ENCODE measurements around the gene DNAJC18. TPM values are rescaled to one million over a fixed set of nuclear protein-coding genes. Genes with fewer than 3 reads are reported as not detected.

The DNAJC18 gene
- total RNA-seq, 2 donors from 2014 or later = 5.9 to 8.5 TPM

GRCh38 chr5:139438707-139439012 lies 665 bp downstream of the DNAJC18 start:
- Histone ChIP-seq H3K27ac (peak overlapping the region; percentile 96 to 97), H3K27me3 (no peaks in the 10 kb centered on the region), H3K36me3 (peaks cover 15% of the 10 kb centered on the region), H3K4me1 (peaks cover 0 to 13% of the 10 kb centered on the region in 2 donors), H3K9me3 (no peaks in the 10 kb centered on the region), H3K4me3 (peak overlapping the region; percentile 76 to 87)
- no peak for DNase-seq (ENCODE audit: low spot score)
- no peak for TF ChIP-seq CTCF (IDR thresholded peaks at IDR 0.05)

GRCh38 chr5:139435676-139436075 lies 3.6 kb downstream of the DNAJC18 start:
- Histone ChIP-seq H3K9me3 (no peaks in the 10 kb centered on the region), H3K27ac (no peak overlapping the region), H3K4me1 (peaks cover 0 to 13% of the 10 kb centered on the region in 2 donors), H3K4me3 (no peak overlapping the region), H3K27me3 (no peaks in the 10 kb centered on the region), H3K36me3 (peaks cover 28% of the 10 kb centered on the region)
- no peak for TF ChIP-seq CTCF (IDR thresholded peaks at IDR 0.05)
- DNase-seq (ENCODE audit: low spot score) = no peak

- TF ChIP-seq CTCF (IDR thresholded peaks at IDR 0.05) = no peak
- Histone ChIP-seq H3K9me3 (no peaks in the 10 kb centered on the region), H3K36me3 (peaks cover 43% of the 10 kb centered on the region), H3K27me3 (no peaks in the 10 kb centered on the region), H3K4me3 (no peak overlapping the region), H3K27ac (no peak overlapping the region), H3K4me1 (no peaks in the 10 kb centered on the region)
- DNase-seq (ENCODE audit: low spot score) = no peak
These were observed 7.6 kb downstream of the DNAJC18 start for GRCh38 chr5:139431706-139432105.

GRCh38 chr5:139430015-139430414 lies 9.3 kb downstream of the DNAJC18 start:
- Histone ChIP-seq H3K36me3 (peaks cover 45% of the 10 kb centered on the region), H3K4me1 (no peaks in the 10 kb centered on the region)

DNA sequence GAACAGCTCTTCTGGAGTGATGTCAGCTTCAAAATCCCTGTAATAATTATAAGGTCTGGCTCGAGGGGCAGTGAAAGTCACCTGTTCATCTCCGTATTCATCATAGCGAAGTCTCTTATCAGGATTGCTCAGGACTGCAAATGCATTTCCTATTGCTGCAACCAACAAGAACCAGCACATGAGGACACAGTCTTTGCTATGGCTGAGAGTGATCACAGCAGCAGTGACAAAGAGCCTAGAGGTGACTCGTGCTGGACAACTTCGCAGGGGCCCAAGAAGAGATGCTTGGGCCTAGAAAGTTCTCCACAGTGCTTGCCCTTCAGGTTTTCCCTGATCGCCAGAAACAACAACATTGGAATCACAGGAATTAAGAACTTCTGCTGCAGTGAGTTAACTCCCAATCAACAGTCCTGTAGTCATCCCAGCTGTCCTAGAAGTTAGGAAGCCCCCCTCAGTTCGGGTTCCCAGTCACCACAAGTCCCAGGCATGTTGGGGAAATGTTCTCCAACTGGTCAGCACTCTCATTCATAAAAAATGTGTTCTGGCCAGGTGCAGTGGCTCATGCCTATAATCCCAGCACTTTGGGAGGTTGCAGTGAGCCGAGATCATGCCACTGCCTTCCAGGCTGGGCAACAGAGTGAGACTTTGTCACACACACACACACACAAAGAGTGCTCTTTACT lies 13.0 kb downstream of the DNAJC18 start:
- H3K27me3 ChIP-seq = no peaks in the 10 kb centered on the region
- peaks cover 45% of the 10 kb centered on the region for H3K36me3 ChIP-seq
- DNase-seq (ENCODE audit: low spot score) = no peak
- H3K4me1 ChIP-seq = no peaks in the 10 kb centered on the region
- H3K4me3 ChIP-seq = no peak overlapping the region
- no peak for TF ChIP-seq CTCF (IDR thresholded peaks at IDR 0.05)
- no peaks in the 10 kb centered on the region for H3K9me3 ChIP-seq
- H3K27ac ChIP-seq = no peak overlapping the region

More at GRCh38 chr5:139430015-139430414, 9.3 kb downstream of the DNAJC18 start:
- Histone ChIP-seq H3K9me3 (no peaks in the 10 kb centered on the region), H3K4me3 (no peak overlapping the region), H3K27me3 (no peaks in the 10 kb centered on the region), H3K27ac (no peak overlapping the region)
- DNase-seq (ENCODE audit: low spot score) = no peak
- TF ChIP-seq CTCF (IDR thresholded peaks at IDR 0.05) = no peak

DNA sequence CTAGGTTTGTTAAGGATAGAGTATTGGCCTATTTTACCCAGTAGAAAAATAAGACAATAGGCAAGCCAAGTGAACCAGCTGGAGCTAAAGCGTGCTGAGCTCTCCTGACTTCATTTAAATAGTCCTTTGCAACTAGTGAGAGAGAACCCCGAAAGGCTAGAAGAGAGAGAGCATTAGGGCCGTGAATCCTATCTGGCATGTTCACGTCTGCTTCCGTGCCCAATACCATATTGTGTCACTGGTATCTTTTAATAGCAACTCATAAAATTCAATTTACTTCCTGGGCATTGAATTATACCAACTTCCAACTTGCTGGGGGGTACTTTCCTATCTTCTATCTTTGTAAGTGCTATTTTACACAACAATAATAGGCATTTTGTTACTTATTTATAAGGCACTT lies 13.8 kb downstream of the DNAJC18 start:
- no peak for TF ChIP-seq CTCF (IDR thresholded peaks at IDR 0.05)
- DNase-seq (ENCODE audit: low spot score) = no peak
- H3K4me3 ChIP-seq = no peak overlapping the region
- no peaks in the 10 kb centered on the region for H3K4me1 ChIP-seq
- H3K27me3 ChIP-seq = no peaks in the 10 kb centered on the region
- H3K36me3 ChIP-seq = peaks cover 45% of the 10 kb centered on the region
- H3K9me3 ChIP-seq = no peaks in the 10 kb centered on the region
- H3K27ac ChIP-seq = no peak overlapping the region

Measured in right atrium auricular region (tissue), 2 donors.